Measurements from ENCODE around the gene KRT4.

The KRT4 gene

GRCh38 chr12:52783563-52784316 lies 30.2 kb downstream of the KRT4 start:
- POLR2A ChIA-PET = no interaction called here
- no peak for DNase-seq (ENCODE audit: extremely low spot score)
- CTCF ChIA-PET = no interaction called here
- TF ChIP-seq LEF1 (IDR thresholded peaks at IDR 0.05; ENCODE audit: borderline replicate concordance) (no peak), ZNF384 (IDR thresholded peaks at IDR 0.05) (no peak), BHLHE40 (IDR thresholded peaks at IDR 0.05; ENCODE audit: borderline replicate concordance) (no peak), PKNOX1 (IDR thresholded peaks at IDR 0.05) (no peak), FOXK2 (IDR thresholded peaks at IDR 0.05) (no peak), ELF4 (IDR thresholded peaks at IDR 0.05) (no peak), SP1 (IDR thresholded peaks at IDR 0.05) (no peak), NFRKB (IDR thresholded peaks at IDR 0.05) (no peak), L3MBTL2 (conservative IDR thresholded peaks at IDR 0.05) (no peak)

DNA sequence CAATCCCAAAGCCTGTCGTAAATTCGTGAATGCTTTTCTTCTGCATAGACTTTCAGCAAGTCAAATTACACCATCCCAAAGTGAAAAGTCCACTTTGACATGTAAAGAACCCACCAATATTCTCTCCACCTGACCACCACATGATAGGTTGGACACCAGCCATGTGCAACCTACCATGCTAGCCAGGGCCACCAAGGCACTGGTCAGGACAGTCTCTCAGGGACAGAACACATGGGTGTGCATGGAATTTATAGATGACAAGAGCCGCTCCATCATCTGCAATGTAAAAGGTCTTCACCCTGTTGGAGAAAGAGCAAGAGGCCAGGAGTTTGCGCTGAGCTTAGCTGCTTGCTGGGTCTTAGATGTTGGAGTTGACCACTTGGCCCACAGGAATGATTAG lies 31.4 kb downstream of the KRT4 start:
- CTCF ChIA-PET = no interaction called here

GRCh38 chr12:52781399-52782082 lies 32.4 kb downstream of the KRT4 start:
- no peak for TF ChIP-seq PKNOX1 (IDR thresholded peaks at IDR 0.05)
- no peak for DNase-seq (ENCODE audit: extremely low spot score)
- ChIA-PET CTCF (interaction anchor here (1.0 kb wide), 1 partner anchor 15 kb away, joined by 3 read pairs; the partner anchor contains the start of gene KRT3), POLR2A (no interaction called here)

More for the DNA sequence above, 31.4 kb downstream of the KRT4 start:
- POLR2A ChIA-PET = no interaction called here
- TF ChIP-seq FOXK2 (IDR thresholded peaks at IDR 0.05) (no peak), FOXM1 (IDR thresholded peaks at IDR 0.05; ENCODE audit: borderline replicate concordance) (no peak), SUZ12 (IDR thresholded peaks at IDR 0.05) (no peak), CTBP1 (IDR thresholded peaks at IDR 0.05; ENCODE audit: borderline replicate concordance) (no peak), NFRKB (IDR thresholded peaks at IDR 0.05) (no peak), TARDBP (IDR thresholded peaks at IDR 0.05) (no peak), FOXA1 (IDR thresholded peaks at IDR 0.05) (no peak), PKNOX1 (IDR thresholded peaks at IDR 0.05) (no peak), HDGF (IDR thresholded peaks at IDR 0.05; ENCODE audit: borderline replicate concordance) (no peak), SP1 (IDR thresholded peaks at IDR 0.05) (no peak), ARNT (IDR thresholded peaks at IDR 0.05) (no peak), L3MBTL2 (conservative IDR thresholded peaks at IDR 0.05) (no peak), LEF1 (IDR thresholded peaks at IDR 0.05; ENCODE audit: borderline replicate concordance) (no peak), ELF4 (IDR thresholded peaks at IDR 0.05) (no peak), ZNF384 (IDR thresholded peaks at IDR 0.05) (no peak), BHLHE40 (IDR thresholded peaks at IDR 0.05; ENCODE audit: borderline replicate concordance) (no peak)
- DNase-seq (ENCODE audit: extremely low spot score) = no peak

GRCh38 chr12:52779914-52780313 lies 34.0 kb downstream of the KRT4 start:
- ChIA-PET CTCF (no interaction called here), POLR2A (no interaction called here)
- no peak for TF ChIP-seq FOXM1 (IDR thresholded peaks at IDR 0.05; ENCODE audit: borderline replicate concordance)
- no peak for DNase-seq (ENCODE audit: extremely low spot score)

DNA sequence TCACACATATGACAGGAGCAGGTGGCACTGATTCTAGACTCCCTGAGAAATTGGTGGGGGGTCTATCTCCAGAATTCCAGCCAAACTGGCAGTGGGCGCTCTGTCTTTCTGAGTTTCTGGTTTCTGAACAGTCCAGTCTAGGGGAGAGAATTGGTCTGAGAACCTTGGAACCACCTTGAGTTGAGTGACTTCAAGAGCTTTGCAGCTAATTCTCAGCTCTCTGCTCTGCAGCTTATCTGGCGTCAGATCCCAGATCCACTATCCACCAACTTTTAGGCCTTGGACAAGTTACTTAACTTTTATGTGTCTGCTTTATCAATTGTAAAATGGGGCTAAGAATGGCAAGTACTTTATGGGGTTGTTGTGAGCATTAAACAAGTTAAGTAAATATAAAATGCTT lies 35.1 kb downstream of the KRT4 start:
- no peak for DNase-seq (ENCODE audit: extremely low spot score)
- ChIA-PET CTCF (no interaction called here), POLR2A (no interaction called here)
- TF ChIP-seq FOXM1 (IDR thresholded peaks at IDR 0.05; ENCODE audit: borderline replicate concordance) = no peak
- no peak for TF ChIP-seq ZNF384 (IDR thresholded peaks at IDR 0.05)
- TF ChIP-seq NFRKB (IDR thresholded peaks at IDR 0.05) = no peak
- no peak for TF ChIP-seq HDGF (IDR thresholded peaks at IDR 0.05; ENCODE audit: borderline replicate concordance)
- no peak for TF ChIP-seq SUZ12 (IDR thresholded peaks at IDR 0.05)
- TF ChIP-seq L3MBTL2 (conservative IDR thresholded peaks at IDR 0.05) = no peak
- TF ChIP-seq PKNOX1 (IDR thresholded peaks at IDR 0.05) = no peak
- no peak for TF ChIP-seq TARDBP (IDR thresholded peaks at IDR 0.05)
- TF ChIP-seq ELF4 (IDR thresholded peaks at IDR 0.05) = no peak
- TF ChIP-seq SP1 (IDR thresholded peaks at IDR 0.05) = no peak
- no peak for TF ChIP-seq FOXK2 (IDR thresholded peaks at IDR 0.05)
- no peak for TF ChIP-seq BHLHE40 (IDR thresholded peaks at IDR 0.05; ENCODE audit: borderline replicate concordance)
- no peak for TF ChIP-seq LEF1 (IDR thresholded peaks at IDR 0.05; ENCODE audit: borderline replicate concordance)
- TF ChIP-seq ARNT (IDR thresholded peaks at IDR 0.05) = no peak
- no peak for TF ChIP-seq CTBP1 (IDR thresholded peaks at IDR 0.05; ENCODE audit: borderline replicate concordance)
- no peak for TF ChIP-seq FOXA1 (IDR thresholded peaks at IDR 0.05)

DNA sequence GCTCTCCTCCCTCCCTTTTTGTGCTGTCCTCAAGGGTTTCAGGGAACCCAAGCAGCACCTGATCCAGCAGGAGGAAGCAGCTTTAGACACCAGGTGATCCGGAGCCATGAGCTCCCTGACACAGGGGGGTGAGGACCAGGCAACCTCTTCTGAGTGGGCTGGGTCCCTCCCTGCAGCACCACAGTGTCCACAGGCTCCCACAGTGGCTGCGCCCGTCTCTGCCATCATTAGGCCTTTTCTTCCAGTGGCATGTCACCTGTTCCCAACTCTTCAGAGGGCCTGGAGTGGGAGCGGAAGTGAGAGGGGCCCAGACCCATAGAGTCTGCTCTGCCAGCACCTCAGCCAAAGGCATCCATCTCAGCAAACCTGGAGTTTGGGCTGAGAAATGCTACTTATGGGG lies 36.4 kb downstream of the KRT4 start:
- DNase-seq (ENCODE audit: extremely low spot score) = no peak
- CTCF ChIA-PET = no interaction called here
- TF ChIP-seq SUZ12 (IDR thresholded peaks at IDR 0.05) (no peak), FOXK2 (IDR thresholded peaks at IDR 0.05) (no peak), ZNF384 (IDR thresholded peaks at IDR 0.05) (no peak), HDGF (IDR thresholded peaks at IDR 0.05; ENCODE audit: borderline replicate concordance) (no peak), FOXM1 (IDR thresholded peaks at IDR 0.05; ENCODE audit: borderline replicate concordance) (no peak), PKNOX1 (IDR thresholded peaks at IDR 0.05) (no peak), L3MBTL2 (conservative IDR thresholded peaks at IDR 0.05) (no peak), FOXA1 (IDR thresholded peaks at IDR 0.05) (no peak), NFRKB (IDR thresholded peaks at IDR 0.05) (no peak), CTBP1 (IDR thresholded peaks at IDR 0.05; ENCODE audit: borderline replicate concordance) (no peak), BHLHE40 (IDR thresholded peaks at IDR 0.05; ENCODE audit: borderline replicate concordance) (no peak), SP1 (IDR thresholded peaks at IDR 0.05) (no peak), ARNT (IDR thresholded peaks at IDR 0.05) (no peak), LEF1 (IDR thresholded peaks at IDR 0.05; ENCODE audit: borderline replicate concordance) (no peak), ELF4 (IDR thresholded peaks at IDR 0.05) (no peak), TARDBP (IDR thresholded peaks at IDR 0.05) (no peak)
- POLR2A ChIA-PET = no interaction called here

All from HEK293T (cell line).